Progenitor cell of endocrine pancreas (in vitro differentiated cells): Measurements from ENCODE around the gene ESPNL. TPM values are rescaled to one million over a fixed set of nuclear protein-coding genes. Genes with fewer than 3 reads are reported as not detected.

Experiments
- DNase-seq: peaks from one replicate; pipeline ENCODE4 v3.0.0; 2021; ENCODE audit warnings: low spot score; ENCODE audit not compliant: unreplicated experiment
- H3K27ac Mint-ChIP-seq: 2 replicates; pipeline ENCODE4 v1.8.0; 2021; ENCODE audit warnings: mild to moderate bottlenecking, moderate library complexity, mixed read lengths
- H3K27me3 Mint-ChIP-seq: 2 replicates; pipeline ENCODE4 v1.8.0; 2021; ENCODE audit warnings: mixed read lengths
- H3K36me3 Mint-ChIP-seq: 2 replicates; pipeline ENCODE4 v1.8.0; 2022; ENCODE audit warnings: mixed read lengths; ENCODE audit not compliant: insufficient read depth
- H3K4me1 Mint-ChIP-seq: 2 replicates; pipeline ENCODE4 v1.8.0; 2021; ENCODE audit warnings: low read depth, mixed read lengths
- H3K4me3 Mint-ChIP-seq: 2 replicates; pipeline ENCODE4 v1.8.0; 2021; ENCODE audit warnings: low read depth, mild to moderate bottlenecking, moderate library complexity, mixed read lengths
- H3K9me3 Mint-ChIP-seq: 2 replicates; pipeline ENCODE4 v1.8.0; 2021; ENCODE audit warnings: low read depth, mixed read lengths
- total RNA-seq: library from RNA; stranded (reverse); gene quantifications from 2 replicates; pipeline ENCODE4 v1.2.1, GENCODE V29; 2021
- TF ChIP-seq, protein P1 (sequence below): fragments of 200-600 bp; sonication (generic); IDR thresholded peaks from one replicate; pipeline ENCODE4 v1.5.0; 2021; ENCODE audit warnings: antibody characterized with exemption, mild to moderate bottlenecking; ENCODE audit not compliant: unreplicated experiment

Gene ESPNL
- total RNA-seq, 1 donor from 2014 or later, result 0.31 TPM

DNA sequence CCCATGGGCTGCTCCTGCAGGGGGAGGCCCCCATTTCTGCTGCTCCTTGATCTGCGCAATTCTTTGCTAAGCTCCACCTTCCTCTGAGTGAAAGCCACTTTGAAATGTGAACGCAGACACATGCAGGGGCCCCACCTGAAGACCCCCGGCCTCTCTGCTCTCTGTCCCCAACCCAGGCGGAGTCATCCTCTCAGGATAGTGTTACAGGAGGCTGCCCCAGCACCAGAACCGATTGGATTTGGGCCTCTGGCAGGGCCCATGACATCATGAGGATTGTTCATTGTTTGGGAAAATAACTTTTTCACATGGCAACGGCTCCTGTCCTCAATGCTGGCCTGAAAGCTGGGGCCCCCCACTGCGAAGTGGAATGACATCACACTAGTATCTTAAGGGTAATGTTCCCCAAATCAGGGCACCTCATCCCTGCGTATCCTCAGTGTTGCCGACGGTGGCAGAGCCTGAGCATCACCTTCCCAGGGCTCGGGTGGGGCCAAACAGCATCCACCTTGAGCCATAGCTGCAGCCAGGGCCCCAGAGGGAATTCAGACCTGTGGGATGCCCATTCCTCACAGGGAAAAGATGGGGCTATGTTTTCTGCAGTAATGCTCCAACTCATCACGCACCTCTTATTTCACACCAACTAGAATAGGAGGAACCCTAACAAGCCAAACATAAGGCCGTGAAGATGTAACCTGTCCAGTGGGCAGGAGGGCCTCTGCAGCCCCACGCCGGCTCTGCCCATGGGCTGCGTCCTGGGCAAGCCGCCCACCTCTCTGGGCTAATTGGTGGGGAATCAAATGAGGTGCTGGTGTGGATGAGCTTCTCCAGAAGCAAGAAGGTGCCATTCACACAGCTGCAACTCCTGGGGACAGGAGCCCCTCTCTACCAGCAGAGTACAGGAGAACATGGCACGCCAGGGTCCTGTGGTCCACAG is 55.9 kb downstream of the ESPNL start:
- peaks cover 27% of the 10 kb centered on the region for H3K27me3 Mint-ChIP-seq
- H3K4me3 Mint-ChIP-seq, result no peak overlapping the region
- DNase-seq, result no peak
- no peaks in the 10 kb centered on the region for H3K9me3 Mint-ChIP-seq
- H3K4me1 Mint-ChIP-seq, result peaks cover 3% of the 10 kb centered on the region
- no peaks in the 10 kb centered on the region for H3K36me3 Mint-ChIP-seq
- no peak overlapping the region for H3K27ac Mint-ChIP-seq
- TF ChIP-seq, protein P1, sequence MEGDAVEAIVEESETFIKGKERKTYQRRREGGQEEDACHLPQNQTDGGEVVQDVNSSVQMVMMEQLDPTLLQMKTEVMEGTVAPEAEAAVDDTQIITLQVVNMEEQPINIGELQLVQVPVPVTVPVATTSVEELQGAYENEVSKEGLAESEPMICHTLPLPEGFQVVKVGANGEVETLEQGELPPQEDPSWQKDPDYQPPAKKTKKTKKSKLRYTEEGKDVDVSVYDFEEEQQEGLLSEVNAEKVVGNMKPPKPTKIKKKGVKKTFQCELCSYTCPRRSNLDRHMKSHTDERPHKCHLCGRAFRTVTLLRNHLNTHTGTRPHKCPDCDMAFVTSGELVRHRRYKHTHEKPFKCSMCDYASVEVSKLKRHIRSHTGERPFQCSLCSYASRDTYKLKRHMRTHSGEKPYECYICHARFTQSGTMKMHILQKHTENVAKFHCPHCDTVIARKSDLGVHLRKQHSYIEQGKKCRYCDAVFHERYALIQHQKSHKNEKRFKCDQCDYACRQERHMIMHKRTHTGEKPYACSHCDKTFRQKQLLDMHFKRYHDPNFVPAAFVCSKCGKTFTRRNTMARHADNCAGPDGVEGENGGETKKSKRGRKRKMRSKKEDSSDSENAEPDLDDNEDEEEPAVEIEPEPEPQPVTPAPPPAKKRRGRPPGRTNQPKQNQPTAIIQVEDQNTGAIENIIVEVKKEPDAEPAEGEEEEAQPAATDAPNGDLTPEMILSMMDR, result no peak

DNA sequence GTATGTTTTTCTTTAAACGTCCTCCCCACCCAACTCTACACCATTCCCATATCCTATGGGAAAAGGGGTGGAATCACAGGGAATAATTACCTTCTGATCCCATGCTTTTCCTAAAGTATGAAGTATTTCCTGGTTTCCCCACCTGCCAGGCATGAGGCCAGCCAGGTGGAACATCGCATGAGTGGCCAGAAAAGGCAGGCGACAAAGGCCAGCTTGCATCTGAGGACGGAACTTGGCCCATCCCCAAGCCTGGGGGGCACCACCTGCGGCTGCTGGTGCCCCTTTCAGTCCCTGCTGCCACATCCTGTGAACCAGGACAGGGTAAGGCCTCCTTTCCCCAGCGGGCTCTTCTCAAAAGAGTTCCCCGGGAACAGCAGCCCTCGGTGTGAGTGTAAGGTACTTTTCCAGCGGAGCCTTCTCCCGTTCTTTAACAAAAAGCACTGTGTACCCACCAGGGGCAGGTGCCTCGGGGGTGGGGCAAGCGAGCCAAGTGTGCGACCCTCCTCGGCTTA is 57.4 kb downstream of the ESPNL start:
- Mint-ChIP-seq H3K27me3 (peaks cover 38% of the 10 kb centered on the region), H3K27ac (no peak overlapping the region), H3K4me3 (no peak overlapping the region), H3K4me1 (peaks cover 3% of the 10 kb centered on the region), H3K9me3 (no peaks in the 10 kb centered on the region), H3K36me3 (no peaks in the 10 kb centered on the region)
- no peak for DNase-seq
- TF ChIP-seq, protein P1, result no peak

DNA sequence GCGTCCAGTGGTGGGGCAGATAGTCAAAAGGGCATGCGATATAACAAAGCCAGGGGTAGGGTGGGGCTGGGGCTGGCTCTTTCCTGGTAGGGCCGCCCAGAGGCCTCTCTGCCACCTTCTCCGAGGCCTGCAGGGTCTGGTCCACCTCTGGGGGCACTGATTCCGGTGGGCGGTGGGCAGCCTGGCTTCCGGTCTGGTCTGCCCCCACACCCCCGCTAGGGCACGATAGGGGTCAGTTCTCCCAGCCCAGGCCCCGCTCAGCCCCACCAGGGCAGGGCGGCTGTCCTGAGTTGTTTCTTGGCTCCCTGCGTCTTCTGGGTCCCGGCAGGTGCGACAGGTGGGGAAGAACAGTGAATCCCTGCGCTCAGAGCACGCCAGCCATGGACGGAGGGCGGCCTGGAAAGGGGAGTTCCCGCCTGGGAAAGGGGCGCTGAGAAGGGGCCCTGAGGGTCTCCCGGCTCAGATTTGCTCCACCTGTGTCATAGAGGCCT is 57.9 kb downstream of the ESPNL start:
- Mint-ChIP-seq H3K4me3 (peak overlapping the region; percentile 37), H3K27me3 (peaks cover 41% of the 10 kb centered on the region), H3K9me3 (no peaks in the 10 kb centered on the region), H3K27ac (no peak overlapping the region), H3K36me3 (no peaks in the 10 kb centered on the region), H3K4me1 (peaks cover 3% of the 10 kb centered on the region)
- TF ChIP-seq, protein P1, result no peak
- no peak for DNase-seq

DNA sequence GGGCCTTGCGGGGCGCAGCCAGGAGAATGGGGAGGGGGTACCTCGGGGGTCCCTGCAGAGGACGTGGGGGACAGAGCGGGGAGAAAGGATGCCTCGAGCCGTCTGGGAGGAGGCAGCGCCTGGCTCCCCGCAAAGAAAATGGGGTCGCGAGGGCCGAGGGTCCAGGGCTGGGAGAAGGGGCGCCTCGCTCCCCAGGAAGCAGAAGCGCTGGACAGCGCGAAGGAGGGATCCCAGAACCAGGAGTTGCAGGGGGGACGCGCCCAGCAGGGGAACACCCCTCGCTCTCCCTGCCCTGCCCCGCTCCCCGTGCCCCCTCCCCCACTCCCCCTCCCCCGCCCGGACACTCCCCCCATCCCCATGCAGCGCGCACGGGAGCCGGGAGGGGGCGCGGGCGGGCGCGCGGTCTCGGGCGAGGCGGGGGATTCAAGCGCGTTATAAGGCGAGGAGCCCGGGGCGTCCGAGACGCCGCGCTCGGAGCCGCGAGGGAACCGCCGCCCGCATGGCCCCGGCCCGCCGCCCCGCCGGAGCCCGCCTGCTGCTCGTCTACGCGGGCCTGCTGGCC is 58.5 kb downstream of the ESPNL start, which contains the start of gene ERFE:
Gene ERFE, plus strand, starts transcription at position 462 of the 562 bp plus-strand sequence. Its CDS starts 38 bp downstream, at position 500.
- Mint-ChIP-seq H3K4me1 (peaks cover 3% of the 10 kb centered on the region), H3K36me3 (no peaks in the 10 kb centered on the region), H3K4me3 (peak within 1 kb of the TSS; percentile 37), H3K27me3 (peaks cover 44% of the 10 kb centered on the region), H3K27ac (no peak within 1 kb of the TSS), H3K9me3 (no peaks in the 10 kb centered on the region)
- DNase-seq, result peak; percentile 53
- TF ChIP-seq, protein P1, result peak; percentile 64

DNA sequence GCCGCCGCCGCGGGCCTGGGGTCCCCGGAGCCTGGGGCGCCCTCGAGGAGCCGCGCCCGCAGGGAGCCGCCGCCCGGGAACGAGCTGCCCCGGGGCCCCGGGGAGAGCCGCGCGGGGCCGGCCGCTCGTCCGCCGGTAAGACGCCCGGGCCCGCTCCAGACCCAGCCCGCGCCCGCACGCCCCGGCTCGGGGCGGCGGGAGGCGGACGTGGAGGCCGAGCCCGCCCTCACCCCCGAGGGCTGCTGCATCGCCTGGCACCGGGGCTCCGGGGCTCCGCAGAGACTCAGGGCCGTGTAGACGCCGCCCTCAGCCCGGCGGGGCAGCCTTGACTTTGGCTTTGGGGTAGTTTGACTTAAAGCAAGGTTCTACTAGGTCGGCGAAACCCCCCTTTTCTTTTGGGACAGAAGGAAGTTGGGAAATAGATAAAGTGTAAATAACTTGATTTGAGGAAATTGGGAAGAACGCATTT is 59.0 kb downstream of the ESPNL start:
- Mint-ChIP-seq H3K9me3 (no peaks in the 10 kb centered on the region), H3K36me3 (no peaks in the 10 kb centered on the region), H3K27me3 (peaks cover 44% of the 10 kb centered on the region), H3K4me1 (peaks cover 3% of the 10 kb centered on the region), H3K27ac (no peak overlapping the region), H3K4me3 (peak overlapping the region; percentile 22)
- DNase-seq, result no peak
- TF ChIP-seq, protein P1, result no peak
